Kidney epithelial cell (primary cell): ENCODE measurements around the gene PHF20. TPM values are rescaled to one million over a fixed set of nuclear protein-coding genes. Genes with fewer than 3 reads are reported as not detected.
"Not testable (repeated sequence)": the region's sequence is repeated elsewhere in the genome, so short reads cannot be mapped to it uniquely, and the experiment has no call there.

ENCODE experiments used
- DNase-seq: peaks from one replicate; pipeline ENCODE4 v3.0.0-alpha.2; 2010; ENCODE audit warnings: low read depth
- H3K27me3 ChIP-seq: 2 replicates; pipeline ENCODE4 v1.6.0; 2011; ENCODE audit warnings: low read length; ENCODE audit not compliant: control insufficient read depth, insufficient read depth
- H3K36me3 ChIP-seq: 2 replicates; pipeline ENCODE4 v1.5.1; 2011; ENCODE audit warnings: low read length; ENCODE audit not compliant: control insufficient read depth, insufficient read depth
- H3K4me3 ChIP-seq: 2 replicates; pipeline ENCODE4 v1.5.1; 2011; ENCODE audit warnings: low read depth, mild to moderate bottlenecking, control low read depth, low read length
- CTCF ChIP-seq: IDR thresholded peaks from 2 replicates; pipeline ENCODE4 v1.5.1; 2011; ENCODE audit warnings: mild to moderate bottlenecking, moderate library complexity, low read length, control low read depth, inconsistent platforms; ENCODE audit not compliant: insufficient read depth, poor library complexity, severe bottlenecking
- total RNA-seq: library from RNA; depleted of rRNA; stranded (reverse); fragments of >200 nt; gene quantifications from 2 replicates; pipeline ENCODE4 v1.2.3, GENCODE V29; 2015

PHF20 gene
- total RNA-seq, 1 donor from 2014 or later: 39.0 TPM

GRCh38 chr20:35888657-35889056, 116.8 kb downstream of the PHF20 start:
- no peaks in the 10 kb centered on the region for H3K36me3 ChIP-seq
- no peak overlapping the region for H3K4me3 ChIP-seq
- no peak for TF ChIP-seq CTCF
- no peaks in the 10 kb centered on the region for H3K27me3 ChIP-seq
- DNase-seq: no peak

GRCh38 chr20:35891375-35891774, 119.6 kb downstream of the PHF20 start:
- Histone ChIP-seq H3K27me3 (no peaks in the 10 kb centered on the region), H3K4me3 (no peak overlapping the region), H3K36me3 (no peaks in the 10 kb centered on the region)
- DNase-seq: no peak
- no peak for TF ChIP-seq CTCF

- H3K27me3 ChIP-seq: no peaks in the 10 kb centered on the region
- no peak for TF ChIP-seq CTCF
- no peak overlapping the region for H3K4me3 ChIP-seq
- no peak for DNase-seq
- no peaks in the 10 kb centered on the region for H3K36me3 ChIP-seq
Measured at GRCh38 chr20:35892871-35893270, 121.1 kb downstream of the PHF20 start.

- Histone ChIP-seq H3K36me3 (no peaks in the 10 kb centered on the region), H3K4me3 (no peak overlapping the region), H3K27me3 (no peaks in the 10 kb centered on the region)
- DNase-seq: no peak
- TF ChIP-seq CTCF: no peak
Measured at GRCh38 chr20:35893942-35894341, 122.1 kb downstream of the PHF20 start.

GRCh38 chr20:35895516-35895915, 123.7 kb downstream of the PHF20 start:
- not testable (repeated sequence) for DNase-seq, H3K27me3 ChIP-seq, H3K36me3 ChIP-seq, H3K4me3 ChIP-seq

GRCh38 chr20:35899064-35899463, 127.2 kb downstream of the PHF20 start:
- H3K36me3 ChIP-seq: no peaks in the 10 kb centered on the region
- H3K4me3 ChIP-seq: no peak overlapping the region
- no peaks in the 10 kb centered on the region for H3K27me3 ChIP-seq
- TF ChIP-seq CTCF: no peak
- no peak for DNase-seq

- not testable (repeated sequence) for DNase-seq, H3K36me3 ChIP-seq, H3K4me3 ChIP-seq, H3K27me3 ChIP-seq
Measured at GRCh38 chr20:35901230-35901629, 129.4 kb downstream of the PHF20 start.
